Activated T-cell treated with anti-CD3 and anti-CD28 coated beads, Interleukin-2, amount 50 U/mL, for 72 hours (primary cell): ENCODE results near the gene DNAH9. TPM values are rescaled to one million over a fixed set of nuclear protein-coding genes. Genes with fewer than 3 reads are reported as not detected.

Experiments
- ATAC-seq, 2 donors: fragments of 150-1000 bp; cut with Tn5 transposase; replicated peaks in 1 of 2; 2 replicates each; pipeline ENCODE4 v1.10.0; 2021; ENCODE audit warnings: moderate library complexity in 2 of 2, mild to moderate bottlenecking in 1 of 2
- DNase-seq, 2 donors: peaks; one replicate each; pipeline ENCODE4 v3.0.0; 2021 to 2022; ENCODE audit warnings: mixed read lengths in 1 of 2
- H3K27ac Mint-ChIP-seq: one replicate; pipeline ENCODE4 v1.8.0; 2022; ENCODE audit warnings: mild to moderate bottlenecking, moderate library complexity, mixed read lengths
- H3K27me3 Mint-ChIP-seq: one replicate; pipeline ENCODE4 v1.8.0; 2022; ENCODE audit warnings: low read depth, mixed read lengths
- H3K36me3 Mint-ChIP-seq, 2 donors: one replicate each; pipeline ENCODE4 v1.8.0; 2022; ENCODE audit warnings: mixed read lengths in 2 of 2, mild to moderate bottlenecking in 1 of 2; ENCODE audit not compliant: insufficient read depth in 2 of 2
- H3K4me1 Mint-ChIP-seq: one replicate; pipeline ENCODE4 v1.8.0; 2022; ENCODE audit warnings: low read depth, mixed read lengths
- H3K4me3 Mint-ChIP-seq, 2 donors: one replicate each; pipeline ENCODE4 v1.8.0; 2022; ENCODE audit warnings: mild to moderate bottlenecking in 2 of 2, mixed read lengths in 2 of 2, moderate library complexity in 2 of 2
- H3K9me3 Mint-ChIP-seq, 2 donors: one replicate each; pipeline ENCODE4 v1.8.0; 2022; ENCODE audit warnings: mixed read lengths in 2 of 2
- total RNA-seq, 2 donors: library from RNA; stranded (reverse); gene quantifications; one replicate each; pipeline ENCODE4 v1.2.3, GENCODE V29; 2022

The DNAH9 gene
- total RNA-seq, 2 donors from 2014 or later, result not detected

GRCh38 chr17:11624976-11625375, 26.7 kb downstream of the DNAH9 start:
- Mint-ChIP-seq H3K36me3 (peaks cover 0 to 1% of the 10 kb centered on the region in 2 donors), H3K27me3 (no peaks in the 10 kb centered on the region), H3K4me1 (no peaks in the 10 kb centered on the region), H3K27ac (no peak overlapping the region), H3K4me3 (no peak overlapping the region), H3K9me3 (peaks cover 2 to 5% of the 10 kb centered on the region in 2 donors)
- ATAC-seq (no peak), DNase-seq (no peak)

DNA sequence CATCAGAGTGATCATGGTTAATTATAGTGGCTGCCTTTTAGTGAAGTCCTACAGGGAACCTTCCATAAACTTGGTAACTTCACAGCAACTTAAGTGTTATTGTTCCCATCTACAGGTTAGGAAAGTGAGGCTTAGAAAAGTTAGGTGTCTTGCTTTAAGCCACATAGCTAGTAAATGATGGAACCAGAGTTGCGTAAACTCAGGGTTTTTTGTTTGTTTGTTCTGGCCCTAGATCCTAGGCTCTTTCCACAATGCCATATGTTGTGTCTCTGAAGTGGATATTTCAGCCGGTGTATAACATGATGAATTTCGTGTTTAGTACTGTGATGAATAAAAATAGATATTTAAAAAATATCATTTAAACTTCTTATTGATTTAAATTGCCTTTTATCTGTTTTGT, 27.6 kb downstream of the DNAH9 start:
- DNase-seq (no peak), ATAC-seq (no peak)
- Mint-ChIP-seq H3K4me3 (no peak overlapping the region), H3K27me3 (no peaks in the 10 kb centered on the region), H3K36me3 (peaks cover 0 to 1% of the 10 kb centered on the region in 2 donors), H3K4me1 (no peaks in the 10 kb centered on the region), H3K9me3 (peaks cover 2 to 5% of the 10 kb centered on the region in 2 donors), H3K27ac (no peak overlapping the region)

- ATAC-seq, result no peak
- Mint-ChIP-seq H3K27me3 (no peaks in the 10 kb centered on the region), H3K27ac (no peak overlapping the region), H3K4me3 (no peak overlapping the region), H3K9me3 (peaks cover 2 to 5% of the 10 kb centered on the region in 2 donors), H3K4me1 (no peaks in the 10 kb centered on the region), H3K36me3 (no peaks in the 10 kb centered on the region)
- DNase-seq, result no peak
Observed at GRCh38 chr17:11627301-11627940, 29.2 kb downstream of the DNAH9 start.

- ATAC-seq (no peak), DNase-seq (no peak)
- no peaks in the 10 kb centered on the region for H3K4me1 Mint-ChIP-seq
- peaks cover 4 to 6% of the 10 kb centered on the region in 2 donors for H3K9me3 Mint-ChIP-seq
- H3K27me3 Mint-ChIP-seq, result no peaks in the 10 kb centered on the region
- no peak overlapping the region for H3K4me3 Mint-ChIP-seq
- H3K27ac Mint-ChIP-seq, result no peak overlapping the region
- no peaks in the 10 kb centered on the region for H3K36me3 Mint-ChIP-seq
Observed at GRCh38 chr17:11628374-11628773, 30.1 kb downstream of the DNAH9 start.

DNA sequence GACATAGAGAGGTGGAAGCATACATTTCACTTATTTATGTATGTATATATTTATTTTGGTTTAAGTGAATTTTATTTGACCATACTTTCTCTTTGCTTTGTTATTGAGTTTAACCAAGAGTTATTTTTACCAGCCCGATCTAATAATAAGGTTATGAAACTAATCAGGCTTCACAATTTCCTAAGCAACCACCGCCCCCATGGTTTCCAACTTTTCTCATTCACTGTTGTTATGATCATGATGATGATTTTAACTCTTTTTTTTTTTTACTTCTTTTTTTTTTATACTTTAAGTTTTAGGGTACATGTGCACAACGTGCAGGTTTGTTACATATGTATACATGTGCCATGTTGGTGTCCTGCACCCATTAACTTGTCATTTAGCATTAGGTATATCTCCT, 30.6 kb downstream of the DNAH9 start:
- no peak for ATAC-seq
- H3K36me3 Mint-ChIP-seq, result no peaks in the 10 kb centered on the region

DNA sequence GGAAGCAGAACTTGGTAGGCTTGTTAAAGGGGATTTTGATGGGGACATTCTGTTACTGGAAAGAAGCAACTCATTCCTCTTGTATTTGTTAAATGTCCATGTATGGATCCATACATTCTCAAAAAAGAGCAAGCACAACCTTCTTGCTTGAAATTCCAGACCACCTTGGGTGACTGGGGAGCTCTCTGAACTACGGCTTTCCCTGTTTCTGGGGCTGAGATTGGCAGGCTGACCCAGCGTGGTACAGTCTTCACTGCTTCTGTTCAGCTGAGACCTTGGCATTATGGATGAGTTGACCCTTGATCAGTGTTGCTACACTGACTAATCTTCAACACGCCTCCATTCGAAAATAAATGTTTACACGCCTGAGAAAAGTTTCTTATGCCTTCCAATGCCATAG, 38.5 kb downstream of the DNAH9 start:
- Mint-ChIP-seq H3K4me3 (no peak overlapping the region), H3K27me3 (peaks cover 7% of the 10 kb centered on the region), H3K27ac (no peak overlapping the region), H3K36me3 (no peaks in the 10 kb centered on the region), H3K9me3 (peaks cover 4 to 8% of the 10 kb centered on the region in 2 donors), H3K4me1 (no peaks in the 10 kb centered on the region)
- ATAC-seq (no peak), DNase-seq (no peak)

More for the DNA sequence above, 30.6 kb downstream of the DNAH9 start:
- Mint-ChIP-seq H3K4me3 (no peak overlapping the region), H3K27ac (no peak overlapping the region), H3K27me3 (no peaks in the 10 kb centered on the region), H3K4me1 (no peaks in the 10 kb centered on the region), H3K9me3 (peaks cover 4 to 6% of the 10 kb centered on the region in 2 donors)
- no peak for DNase-seq

DNA sequence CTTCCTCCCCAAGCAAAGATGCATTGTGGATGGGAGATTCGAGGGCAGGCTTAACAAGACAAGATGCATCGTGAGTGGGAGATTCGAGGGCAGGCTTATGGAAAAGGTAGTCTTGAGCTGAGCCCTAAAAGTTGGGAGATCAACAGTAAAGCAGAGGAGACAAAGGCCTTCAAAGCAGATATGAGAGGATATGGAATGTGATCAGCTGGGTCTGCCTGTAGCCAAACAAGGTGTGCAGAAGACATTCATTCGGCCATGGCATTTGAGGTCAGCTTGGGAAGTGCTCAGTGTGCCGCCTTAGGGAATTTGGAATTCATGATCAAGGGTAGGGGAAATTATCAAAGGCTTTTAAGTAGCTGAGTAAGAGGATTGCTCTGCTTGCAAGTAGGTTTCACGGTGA, 39.5 kb downstream of the DNAH9 start:
- H3K4me1 Mint-ChIP-seq, result no peaks in the 10 kb centered on the region
- peaks cover 2 to 5% of the 10 kb centered on the region in 2 donors for H3K9me3 Mint-ChIP-seq
- H3K36me3 Mint-ChIP-seq, result no peaks in the 10 kb centered on the region
- ATAC-seq (no peak), DNase-seq (no peak)
- H3K4me3 Mint-ChIP-seq, result no peak overlapping the region
- no peak overlapping the region for H3K27ac Mint-ChIP-seq
- H3K27me3 Mint-ChIP-seq, result peaks cover 7% of the 10 kb centered on the region

GRCh38 chr17:11638700-11639265, 40.5 kb downstream of the DNAH9 start:
- H3K36me3 Mint-ChIP-seq, result no peaks in the 10 kb centered on the region
- H3K9me3 Mint-ChIP-seq, result peaks cover 0 to 3% of the 10 kb centered on the region in 2 donors
- H3K27ac Mint-ChIP-seq, result no peak overlapping the region
- peaks cover 7% of the 10 kb centered on the region for H3K27me3 Mint-ChIP-seq
- DNase-seq (no peak), ATAC-seq (no peak)
- no peak overlapping the region for H3K4me3 Mint-ChIP-seq
- H3K4me1 Mint-ChIP-seq, result no peaks in the 10 kb centered on the region

DNA sequence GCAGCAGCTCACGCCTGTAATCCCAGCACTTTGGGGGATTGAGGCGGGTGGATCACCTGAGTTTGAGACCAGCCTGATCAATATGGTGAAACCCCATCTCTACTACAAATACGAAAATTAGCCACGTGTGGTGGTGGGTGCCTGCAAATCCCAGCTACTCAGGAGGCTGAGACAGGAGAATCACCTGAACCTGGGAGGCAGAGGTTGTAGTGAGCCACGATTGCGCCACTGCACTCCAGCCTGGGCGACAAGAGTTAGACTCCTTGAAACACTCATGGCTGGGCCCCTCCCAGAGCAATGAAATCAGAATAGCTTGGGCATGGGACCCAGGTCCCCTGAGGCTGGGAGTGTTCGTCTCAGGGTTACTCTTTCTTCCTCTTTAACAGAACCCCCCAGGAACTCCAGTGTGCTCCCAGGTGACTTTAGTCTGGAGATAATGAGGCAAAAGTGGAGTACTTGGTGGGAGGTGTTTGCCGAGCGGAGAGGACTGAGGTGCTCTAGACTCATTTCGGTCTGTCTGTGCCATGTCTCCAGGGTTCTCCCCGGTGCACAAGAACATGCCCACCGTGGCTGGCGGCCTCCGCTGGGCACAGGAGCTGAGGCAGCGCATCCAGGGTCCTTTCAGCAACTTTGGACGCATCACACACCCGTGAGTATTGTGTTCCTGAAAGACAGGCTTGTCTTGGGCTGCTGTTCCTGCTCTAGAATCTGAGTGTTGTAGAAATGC, 41.6 kb downstream of the DNAH9 start:
- Mint-ChIP-seq H3K4me3 (no peak overlapping the region), H3K9me3 (peaks cover 0 to 3% of the 10 kb centered on the region in 2 donors), H3K27me3 (peaks cover 7% of the 10 kb centered on the region), H3K4me1 (no peaks in the 10 kb centered on the region), H3K27ac (no peak overlapping the region), H3K36me3 (no peaks in the 10 kb centered on the region)
- DNase-seq, result no peak
- no peak for ATAC-seq

DNA sequence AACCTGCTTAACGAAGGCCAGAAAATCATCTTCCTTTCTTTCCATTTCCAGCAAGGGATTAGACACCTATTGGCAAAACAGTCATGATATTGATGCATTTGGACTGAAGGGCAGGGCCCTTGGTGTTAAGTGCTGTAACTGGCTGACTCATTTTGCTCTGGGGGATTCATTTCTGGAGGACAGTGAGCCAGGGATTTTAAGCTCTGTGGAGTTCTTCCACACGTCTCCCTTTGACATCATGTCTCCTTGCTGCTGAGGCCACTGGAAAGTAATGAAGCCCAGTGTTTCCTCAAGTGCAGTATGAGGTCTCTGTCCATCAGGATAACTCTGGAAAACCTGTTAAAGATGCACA, 42.2 kb downstream of the DNAH9 start:
- Mint-ChIP-seq H3K27me3 (peaks cover 7% of the 10 kb centered on the region), H3K9me3 (peaks cover 0 to 3% of the 10 kb centered on the region in 2 donors), H3K4me1 (no peaks in the 10 kb centered on the region), H3K27ac (no peak overlapping the region), H3K4me3 (no peak overlapping the region), H3K36me3 (no peaks in the 10 kb centered on the region)
- ATAC-seq (no peak), DNase-seq (no peak)

DNA sequence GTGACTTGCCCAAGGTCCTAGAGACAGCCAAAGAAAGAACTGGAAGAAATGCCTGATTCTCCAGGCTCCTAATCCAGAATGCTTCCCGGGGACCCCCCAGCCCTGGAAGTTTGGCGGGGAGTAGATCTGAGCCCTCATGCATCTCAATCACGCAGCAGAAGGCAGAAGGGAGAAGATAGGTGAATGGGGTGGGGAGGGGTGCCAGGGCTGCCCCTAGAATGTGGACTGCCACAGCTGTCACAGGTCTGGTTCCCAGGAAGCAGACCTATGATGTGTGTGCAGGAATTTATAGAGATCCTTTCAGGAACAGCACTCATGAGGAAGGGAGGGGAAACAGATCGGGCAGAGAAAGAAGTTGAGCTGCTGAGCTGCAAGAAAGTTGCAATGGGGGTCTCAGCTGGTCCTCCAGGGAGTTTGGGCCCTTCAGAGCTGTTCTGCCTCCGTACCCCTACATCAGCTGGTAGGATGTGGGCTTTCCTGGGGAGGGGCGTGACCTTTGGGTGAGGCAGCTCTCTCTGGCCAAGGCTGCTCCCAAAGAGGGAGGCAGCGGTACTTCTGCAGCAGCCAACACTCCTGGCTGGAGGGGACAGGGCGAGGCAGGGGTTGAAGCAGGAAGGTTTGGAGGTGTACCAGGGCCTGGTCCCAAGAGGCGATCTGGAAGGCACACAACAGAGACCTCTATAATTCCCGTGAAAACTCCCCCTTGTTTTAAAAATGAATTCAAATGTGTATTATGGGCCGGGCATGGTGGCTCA, 43.4 kb downstream of the DNAH9 start:
- no peak for DNase-seq
- H3K36me3 Mint-ChIP-seq, result no peaks in the 10 kb centered on the region
- H3K9me3 Mint-ChIP-seq, result peaks cover 0 to 3% of the 10 kb centered on the region in 2 donors
- no peak overlapping the region for H3K4me3 Mint-ChIP-seq
- peaks cover 7% of the 10 kb centered on the region for H3K27me3 Mint-ChIP-seq
- ATAC-seq, result no peak
- H3K4me1 Mint-ChIP-seq, result no peaks in the 10 kb centered on the region
- no peak overlapping the region for H3K27ac Mint-ChIP-seq

GRCh38 chr17:11642655-11643054, 44.4 kb downstream of the DNAH9 start:
- peaks cover 0 to 3% of the 10 kb centered on the region in 2 donors for H3K9me3 Mint-ChIP-seq
- H3K36me3 Mint-ChIP-seq, result no peaks in the 10 kb centered on the region
- no peak overlapping the region for H3K4me3 Mint-ChIP-seq
- no peak for ATAC-seq
- no peak for DNase-seq
- no peak overlapping the region for H3K27ac Mint-ChIP-seq
- H3K4me1 Mint-ChIP-seq, result no peaks in the 10 kb centered on the region
- H3K27me3 Mint-ChIP-seq, result peaks cover 7% of the 10 kb centered on the region

- H3K4me1 Mint-ChIP-seq, result no peaks in the 10 kb centered on the region
- H3K4me3 Mint-ChIP-seq, result no peak overlapping the region
- no peak overlapping the region for H3K27ac Mint-ChIP-seq
- H3K27me3 Mint-ChIP-seq, result peaks cover 7% of the 10 kb centered on the region
- no peak for DNase-seq
- H3K36me3 Mint-ChIP-seq, result no peaks in the 10 kb centered on the region
- H3K9me3 Mint-ChIP-seq, result peaks cover 0 to 3% of the 10 kb centered on the region in 2 donors
- ATAC-seq, result no peak
Observed at GRCh38 chr17:11643851-11644250, 45.6 kb downstream of the DNAH9 start.
